Pancreas (tissue), 10 donors: ENCODE data around the gene CNN1. TPM values are rescaled to one million over a fixed set of nuclear protein-coding genes. Genes with fewer than 3 reads are reported as not detected.

Experiments
- ATAC-seq, 4 donors: fragments of 200-7000 bp; cut with Tn5 transposase; one replicate each; pipeline versions ENCODE4 v1.8.0 to v1.9.1; 2020; ENCODE audit warnings: mild to moderate bottlenecking in 4 of 4, moderate library complexity in 4 of 4
- DNase-seq, 6 donors: peaks; one replicate each; pipeline ENCODE4 v3.0.0-alpha.2; 2020
- FAIRE-seq: peaks from 2 replicates; lab custom pipeline; 2012; peaks lifted over from hg19 to GRCh38; lab: Jason Lieb, UNC
- H3K27ac ChIP-seq, 4 donors: fragments of 200-600 bp; sonication (generic); 1 replicate in 3 of 4; 2 replicates in 1 of 4; pipeline versions ENCODE4 v1.5.0 to v1.8.0; 2020
- H3K27me3 ChIP-seq, 4 donors: fragments of 200-600 bp; one replicate each; pipeline ENCODE4 v1.8.0; 2021
- H3K36me3 ChIP-seq, 3 donors: fragments of 200-600 bp; sonication (generic) in 1 of 3; one replicate each; pipeline versions ENCODE4 v1.5.0 to v1.8.0; 2020 to 2021
- H3K4me1 ChIP-seq, 3 donors: fragments of 200-600 bp; one replicate each; pipeline ENCODE4 v1.8.0; 2021
- H3K4me3 ChIP-seq, 4 donors: fragments of 200-600 bp; sonication (generic) in 2 of 4; one replicate each; pipeline versions ENCODE4 v1.5.0 to v1.8.0; 2020 to 2021
- H3K9me3 ChIP-seq, 4 donors: fragments of 200-600 bp; one replicate each; pipeline ENCODE4 v1.8.0; 2021
- CTCF ChIP-seq, 4 donors: fragments of 200-600 bp; sonication (generic) in 3 of 4; IDR thresholded peaks; one replicate each; pipeline versions ENCODE4 v1.5.0 to v1.8.0; 2021; ENCODE audit warnings: antibody characterized with exemption in 4 of 4
- WGBS, 2 donors: extraction: QIAGEN DNeasy Blood & Tissue Kit; methylation state at CpG; one replicate each; pipeline ENCODE4 v1.1.7; 2013; 5-methylcytosine and 5-hydroxymethylcytosine counted together
- intact Hi-C, 3 donors: fragments of 100-400 bp; cut with DNase I; formaldehyde crosslinking; loops; one replicate each; pipeline versions ENCODE4 v1.11.1 to v1.14.2; 2022
- polyA plus RNA-seq, 2 donors: library from polyadenylated mRNA; stranded (reverse); fragments of 200-250 nt; gene quantifications; one replicate each; pipeline ENCODE4 v1.2.3, GENCODE V29; 2013
- total RNA-seq, 6 donors: library from RNA; stranded (reverse); fragmentation: NEBNext Ultra II Directional in 4 of 6; extraction: Animal tissue kit (Norgen Biotek cat#: 25700) in 4 of 6; gene quantifications; one replicate each; pipeline versions ENCODE4 v1.2.1 to v1.2.4, GENCODE V29; 2021 to 2023
- donor health status: healthy with polysubstance abuse.
- donor health status: DM: no; HTN: no; CAD: no; lungs with moderate emphysema.
- donor health status: DM: no; HTN: no; CAD: no.
- donor health status: control.
- donor health status: control.
- donor health status: Bipolar disorder and iron deficiency.
- donor health status: DM: yes; HTN: yes; CAD: no.
- donor health status: DM: no; HTN: no; CAD: no.
- donor health status: DM: no; HTN: no; CAD: no.
- donor health status: DM: yes; HTN: yes; CAD: no.

The CNN1 gene
- total and polyA plus RNA-seq, 8 donors: 0.43 to 38.8 (median 3.0) TPM

- intact Hi-C loops: no loop called here
These were observed 9.5 kb downstream of the CNN1 start for GRCh38 chr19:11547929-11548700.

DNA sequence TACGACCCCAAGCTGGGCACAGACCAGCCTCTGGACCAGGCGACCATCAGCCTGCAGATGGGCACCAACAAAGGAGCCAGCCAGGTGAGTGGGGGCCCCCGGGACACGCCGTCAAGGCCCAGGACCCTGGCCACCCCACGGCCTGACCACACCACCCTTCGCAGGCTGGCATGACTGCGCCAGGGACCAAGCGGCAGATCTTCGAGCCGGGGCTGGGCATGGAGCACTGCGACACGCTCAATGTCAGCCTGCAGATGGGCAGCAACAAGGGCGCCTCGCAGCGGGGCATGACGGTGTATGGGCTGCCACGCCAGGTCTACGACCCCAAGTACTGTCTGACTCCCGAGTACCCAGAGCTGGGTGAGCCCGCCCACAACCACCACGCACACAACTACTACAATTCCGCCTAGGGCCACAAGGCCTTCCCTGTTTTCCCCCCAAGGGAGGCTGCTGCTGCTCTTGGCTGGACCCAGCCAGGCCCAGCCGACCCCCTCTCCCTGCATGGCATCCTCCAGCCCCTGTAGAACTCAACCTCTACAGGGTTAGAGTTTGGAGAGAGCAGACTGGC is 10.8 kb downstream of the CNN1 start:
- Histone ChIP-seq H3K4me3 (no peak overlapping the region), H3K27ac (no peak overlapping the region), H3K36me3 (peaks cover 0 to 9% (median 0%) of the 10 kb centered on the region in 3 donors), H3K27me3 (no peaks in the 10 kb centered on the region), H3K9me3 (no peaks in the 10 kb centered on the region), H3K4me1 (no peaks in the 10 kb centered on the region)
- ATAC-seq (no peak), DNase-seq (peak in 1 of 6 donors; percentile 57), FAIRE-seq (no peak)
- TF ChIP-seq CTCF (IDR thresholded peaks at IDR 0.05): no peak
- intact Hi-C loops: no loop called here
- WGBS, 2 donors: 78 to 82% methylated on average over 20 to 24 of the region's 24 CpGs

More at GRCh38 chr19:11547929-11548700, 9.5 kb downstream of the CNN1 start:
- WGBS, 2 donors: 74 to 82% methylated on average over 14 of the region's 14 CpGs
- H3K36me3 ChIP-seq: no peaks in the 10 kb centered on the region
- FAIRE-seq (no peak), ATAC-seq (no peak), DNase-seq (no peak)
- no peaks in the 10 kb centered on the region for H3K4me1 ChIP-seq
- no peak overlapping the region for H3K4me3 ChIP-seq
- no peaks in the 10 kb centered on the region for H3K27me3 ChIP-seq
- no peak for TF ChIP-seq CTCF (IDR thresholded peaks at IDR 0.05)
- no peak overlapping the region for H3K27ac ChIP-seq
- no peaks in the 10 kb centered on the region for H3K9me3 ChIP-seq

DNA sequence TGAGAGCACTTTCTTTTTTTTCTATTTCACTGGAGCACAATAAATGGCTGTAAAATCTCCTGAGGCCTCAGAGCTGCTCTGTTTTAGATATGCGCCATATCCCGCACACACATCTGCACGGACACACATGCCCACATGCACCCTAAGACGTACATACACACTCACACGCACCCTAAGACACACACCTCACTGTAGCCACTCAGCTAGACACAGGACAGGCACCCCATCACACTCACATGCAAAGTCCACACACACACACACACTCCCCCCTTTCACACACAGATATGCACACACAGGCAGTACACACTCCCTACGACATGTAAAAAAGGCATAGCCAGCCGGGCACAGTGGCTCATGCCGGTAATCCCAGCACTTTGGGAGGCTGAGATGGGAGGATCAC is 11.6 kb downstream of the CNN1 start:
- TF ChIP-seq CTCF (IDR thresholded peaks at IDR 0.05): no peak
- WGBS, 2 donors: 82 to 84% methylated on average over 8 of the region's 8 CpGs
- FAIRE-seq (no peak), DNase-seq (no peak), ATAC-seq (no peak)
- intact Hi-C loops: no loop called here
- Histone ChIP-seq H3K9me3 (no peaks in the 10 kb centered on the region), H3K4me1 (no peaks in the 10 kb centered on the region), H3K27me3 (no peaks in the 10 kb centered on the region), H3K27ac (no peak overlapping the region), H3K36me3 (peaks cover 0 to 11% (median 0%) of the 10 kb centered on the region in 3 donors), H3K4me3 (no peak overlapping the region)

DNA sequence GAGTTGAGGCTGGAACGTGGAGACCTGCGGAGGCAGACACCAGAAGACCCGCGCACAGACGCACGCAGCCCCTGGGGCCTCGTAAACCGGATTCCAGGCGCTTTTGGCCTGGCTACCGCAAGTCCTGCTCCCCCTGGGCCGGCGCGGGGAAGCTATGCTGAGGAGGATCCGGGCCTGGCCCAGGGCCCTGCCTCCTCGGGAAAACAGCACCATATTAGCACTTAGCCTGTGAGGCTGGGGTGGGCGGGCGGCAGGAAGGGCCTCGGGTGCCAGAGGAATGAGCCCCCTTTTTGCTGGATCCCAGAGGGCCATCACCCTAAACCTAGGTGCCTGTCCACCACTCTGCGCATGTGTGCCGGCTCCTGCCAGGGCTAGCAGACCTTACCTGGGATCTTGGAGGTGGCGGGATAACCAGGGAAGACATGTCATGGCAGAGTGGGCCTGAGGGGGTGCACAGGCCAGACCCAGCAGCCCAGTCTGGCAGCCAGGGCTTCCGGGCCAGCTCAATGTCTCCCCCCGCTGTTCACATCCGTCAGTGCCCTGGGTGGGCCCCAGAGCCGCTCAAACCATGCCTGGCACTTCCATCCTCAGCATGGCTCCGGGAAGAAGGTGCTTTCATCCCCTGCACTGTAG is 13.1 kb downstream of the CNN1 start:
- no peak for DNase-seq
- Histone ChIP-seq H3K27ac (no peak overlapping the region), H3K4me1 (no peaks in the 10 kb centered on the region), H3K4me3 (no peak overlapping the region), H3K9me3 (no peaks in the 10 kb centered on the region), H3K27me3 (no peaks in the 10 kb centered on the region), H3K36me3 (peaks cover 0 to 11% (median 0%) of the 10 kb centered on the region in 3 donors)
- FAIRE-seq: no peak
- TF ChIP-seq CTCF (IDR thresholded peaks at IDR 0.05): no peak
- peak; percentile 22 to 48 (median 46) for ATAC-seq
- WGBS, 2 donors: 84 to 86% methylated on average over 26 of the region's 26 CpGs
- intact Hi-C loops: no loop called here
